ENCODE data around the gene DEFB121. TPM values are rescaled to one million over a fixed set of nuclear protein-coding genes. Genes with fewer than 3 reads are reported as not detected.

DEFB121 gene
- not detected for total RNA-seq

- H3K36me3 ChIP-seq (replicated peaks in 1 of 2; ENCODE audit: insufficient read depth in 1 of 2, low read depth in 2 of 2): no peaks in the 10 kb centered on the region
- H3K9me3 ChIP-seq: no peaks in the 10 kb centered on the region
- H3K4me1 ChIP-seq: no peaks in the 10 kb centered on the region
- no peak for TF ChIP-seq POLR2A (IDR thresholded peaks at IDR 0.05)
- TF ChIP-seq CTCF (IDR thresholded peaks at IDR 0.05): no peak
- intact Hi-C loops (cut with DNase I): no loop called here
- no peak within 1 kb of the TSS for H3K4me3 ChIP-seq
- no peaks in the 10 kb centered on the region for H3K27me3 ChIP-seq
- ATAC-seq (no peak), DNase-seq (no peak)
- H3K27ac ChIP-seq: no peak within 1 kb of the TSS
- 17 to 31% methylated on average over 3 of the region's 3 CpGs for WGBS, 2 donors
These were observed at the start of gene DEFB121 for GRCh38 chr20:31406115-31406514. TSS of gene DEFB121 (minus strand) at chr20:31406215. CDS start at chr20:31406152, 63 bp downstream.

GRCh38 chr20:31454361-31454760 lies 48.3 kb upstream of the DEFB121 start:
- Histone ChIP-seq H3K36me3 (replicated peaks in 1 of 2; ENCODE audit: insufficient read depth in 1 of 2, low read depth in 2 of 2) (no peaks in the 10 kb centered on the region), H3K27ac (no peak overlapping the region), H3K4me1 (no peaks in the 10 kb centered on the region), H3K27me3 (no peaks in the 10 kb centered on the region), H3K9me3 (no peaks in the 10 kb centered on the region), H3K4me3 (no peak overlapping the region)
- intact Hi-C loops (cut with DNase I): no loop called here
- ATAC-seq: no peak
- 83 to 89% methylated on average over 1 of the region's 1 CpG for WGBS, 2 donors
- DNase-seq: no peak
- no peak for TF ChIP-seq POLR2A (IDR thresholded peaks at IDR 0.05)
- no peak for TF ChIP-seq CTCF (IDR thresholded peaks at IDR 0.05)

GRCh38 chr20:31452575-31452974 lies 46.6 kb upstream of the DEFB121 start:
- no peak overlapping the region for H3K27ac ChIP-seq
- H3K4me3 ChIP-seq: no peak overlapping the region
- no peak for TF ChIP-seq CTCF (IDR thresholded peaks at IDR 0.05)
- no peak for TF ChIP-seq POLR2A (IDR thresholded peaks at IDR 0.05)
- WGBS, 2 donors: 54 to 63% methylated on average over 2 of the region's 2 CpGs
- DNase-seq (no peak), ATAC-seq (no peak)
- intact Hi-C loops (cut with DNase I): no loop called here
- H3K4me1 ChIP-seq: no peaks in the 10 kb centered on the region
- H3K36me3 ChIP-seq (replicated peaks in 1 of 2; ENCODE audit: insufficient read depth in 1 of 2, low read depth in 2 of 2): no peaks in the 10 kb centered on the region
- no peaks in the 10 kb centered on the region for H3K27me3 ChIP-seq
- H3K9me3 ChIP-seq: no peaks in the 10 kb centered on the region

- intact Hi-C loops (cut with DNase I): no loop called here
- no peaks in the 10 kb centered on the region for H3K27me3 ChIP-seq
- no peak overlapping the region for H3K4me3 ChIP-seq
- no peaks in the 10 kb centered on the region for H3K4me1 ChIP-seq
- ATAC-seq (no peak), DNase-seq (no peak)
- no peak for TF ChIP-seq CTCF (IDR thresholded peaks at IDR 0.05)
- no peak overlapping the region for H3K27ac ChIP-seq
- no peaks in the 10 kb centered on the region for H3K9me3 ChIP-seq
- WGBS, 2 donors: 55 to 60% methylated on average over 8 of the region's 8 CpGs
- H3K36me3 ChIP-seq (replicated peaks in 1 of 2; ENCODE audit: insufficient read depth in 1 of 2, low read depth in 2 of 2): no peaks in the 10 kb centered on the region
These were observed 43.7 kb upstream of the DEFB121 start for GRCh38 chr20:31449511-31450414.
